ENCODE measurements around the gene ATG101.

Gene ATG101

GRCh38 chr12:52049688-52050087 is 20.1 kb upstream of the ATG101 start:
- TF ChIP-seq, protein P1, sequence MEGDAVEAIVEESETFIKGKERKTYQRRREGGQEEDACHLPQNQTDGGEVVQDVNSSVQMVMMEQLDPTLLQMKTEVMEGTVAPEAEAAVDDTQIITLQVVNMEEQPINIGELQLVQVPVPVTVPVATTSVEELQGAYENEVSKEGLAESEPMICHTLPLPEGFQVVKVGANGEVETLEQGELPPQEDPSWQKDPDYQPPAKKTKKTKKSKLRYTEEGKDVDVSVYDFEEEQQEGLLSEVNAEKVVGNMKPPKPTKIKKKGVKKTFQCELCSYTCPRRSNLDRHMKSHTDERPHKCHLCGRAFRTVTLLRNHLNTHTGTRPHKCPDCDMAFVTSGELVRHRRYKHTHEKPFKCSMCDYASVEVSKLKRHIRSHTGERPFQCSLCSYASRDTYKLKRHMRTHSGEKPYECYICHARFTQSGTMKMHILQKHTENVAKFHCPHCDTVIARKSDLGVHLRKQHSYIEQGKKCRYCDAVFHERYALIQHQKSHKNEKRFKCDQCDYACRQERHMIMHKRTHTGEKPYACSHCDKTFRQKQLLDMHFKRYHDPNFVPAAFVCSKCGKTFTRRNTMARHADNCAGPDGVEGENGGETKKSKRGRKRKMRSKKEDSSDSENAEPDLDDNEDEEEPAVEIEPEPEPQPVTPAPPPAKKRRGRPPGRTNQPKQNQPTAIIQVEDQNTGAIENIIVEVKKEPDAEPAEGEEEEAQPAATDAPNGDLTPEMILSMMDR (IDR thresholded peaks at IDR 0.05; ENCODE audit: insufficient read depth, missing control alignments) = no peak
- no peak for DNase-seq (ENCODE audit: insufficient read length, low spot score)
- no peak for FAIRE-seq

GRCh38 chr12:52050116-52050757 is 19.5 kb upstream of the ATG101 start:
- no peak for FAIRE-seq
- DNase-seq (ENCODE audit: insufficient read length, low spot score) = no peak
- TF ChIP-seq, protein P1 (IDR thresholded peaks at IDR 0.05; ENCODE audit: insufficient read depth, missing control alignments) = no peak

DNA sequence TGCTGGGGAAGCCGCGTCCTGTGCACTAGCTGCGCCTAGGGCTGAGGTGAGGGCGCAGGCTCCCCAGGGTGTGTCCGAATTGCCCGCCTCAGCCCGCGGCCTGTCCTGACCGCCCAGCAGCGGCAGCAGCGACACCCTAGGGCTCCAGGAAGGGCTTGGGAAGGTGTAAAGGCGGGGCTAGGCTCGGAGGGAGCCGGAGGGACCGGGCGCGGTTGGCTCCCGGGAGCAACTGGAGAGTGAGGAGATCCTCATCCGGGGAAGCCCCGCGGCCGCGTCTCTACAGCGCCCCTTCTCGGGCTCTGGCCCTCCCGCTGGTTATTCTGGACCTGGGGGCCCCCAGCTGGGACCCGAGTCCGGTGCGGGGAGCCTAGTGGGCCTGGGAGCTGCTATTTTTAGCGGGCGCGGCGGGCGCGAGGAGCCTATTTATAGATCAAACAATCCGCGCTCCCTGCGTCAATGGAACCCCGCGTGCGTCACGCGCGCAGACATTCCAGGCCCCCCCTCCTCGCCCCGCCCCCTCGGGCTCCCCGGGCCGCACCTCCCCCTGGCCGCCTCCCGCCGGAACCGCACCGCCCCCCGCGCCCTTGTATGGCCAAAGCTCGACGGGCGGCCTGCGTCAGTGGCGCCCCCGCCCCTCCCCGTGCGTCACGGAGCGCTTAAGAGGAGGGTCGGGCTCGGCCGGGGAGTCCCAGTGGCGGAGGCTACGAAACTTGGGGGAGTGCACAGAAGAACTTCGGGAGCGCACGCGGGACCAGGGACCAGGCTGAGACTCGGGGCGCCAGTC is 18.8 kb upstream of the ATG101 start, which contains the start of gene NR4A1:
Gene NR4A1 (plus strand): TSS at position 685 of the 784 bp plus-strand sequence. CDS start 2,887 bp downstream, outside the sequence.
- DNase-seq (ENCODE audit: insufficient read length, low spot score) (peak; percentile 98), FAIRE-seq (no peak)
- TF ChIP-seq, protein P1 (IDR thresholded peaks at IDR 0.05; ENCODE audit: insufficient read depth, missing control alignments) = peak; percentile 2

- FAIRE-seq = no peak
- TF ChIP-seq, protein P1 (IDR thresholded peaks at IDR 0.05; ENCODE audit: insufficient read depth, missing control alignments) = no peak
- no peak for DNase-seq (ENCODE audit: insufficient read length, low spot score)
These were observed 17.2 kb upstream of the ATG101 start for GRCh38 chr12:52052468-52053186.

DNA sequence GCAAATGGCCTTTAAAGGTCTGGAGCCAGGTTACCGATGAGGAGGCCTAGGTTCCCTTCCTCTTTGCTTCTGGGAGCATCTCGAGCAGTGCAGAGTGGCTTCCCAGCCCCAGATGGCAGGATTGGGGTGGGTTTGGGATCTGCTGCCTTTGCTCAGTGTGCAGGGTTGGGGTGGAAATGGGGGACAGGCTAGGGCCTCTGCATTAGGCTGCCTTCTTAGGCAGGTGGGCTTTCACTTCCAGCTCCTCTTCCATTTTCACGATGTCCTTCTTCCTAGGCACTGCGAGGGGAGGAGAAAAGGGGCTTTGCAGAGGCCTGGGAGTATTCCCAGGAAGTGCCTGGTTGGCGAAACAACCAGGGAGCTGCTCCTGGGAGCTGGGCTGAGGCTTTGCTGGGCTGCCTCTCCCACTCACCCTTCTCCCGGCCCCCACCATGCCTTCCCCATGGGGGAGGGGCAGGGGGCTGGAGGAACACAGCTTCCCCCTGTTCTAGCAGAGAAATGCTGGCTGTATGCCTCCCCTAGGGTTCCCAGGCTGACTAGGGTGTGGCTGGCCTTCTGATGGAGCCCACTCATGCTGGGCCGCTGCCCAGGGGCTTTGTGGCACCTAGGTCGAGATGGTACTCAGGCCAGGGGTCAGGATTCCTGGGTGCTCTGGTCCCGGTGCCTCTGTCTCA is 16.1 kb upstream of the ATG101 start:
- FAIRE-seq (no peak), DNase-seq (ENCODE audit: insufficient read length, low spot score) (no peak)
- TF ChIP-seq, protein P1 (IDR thresholded peaks at IDR 0.05; ENCODE audit: insufficient read depth, missing control alignments) = no peak

- FAIRE-seq (no peak), DNase-seq (ENCODE audit: insufficient read length, low spot score) (no peak)
- TF ChIP-seq, protein P1 (IDR thresholded peaks at IDR 0.05; ENCODE audit: insufficient read depth, missing control alignments) = no peak
These were observed 15.4 kb upstream of the ATG101 start for GRCh38 chr12:52054231-52054832.

All from D721Med (cell line).